A172 (cell line): ENCODE data around the gene TENM4. TPM values are rescaled to one million over a fixed set of nuclear protein-coding genes. Genes with fewer than 3 reads are reported as not detected.
"Not testable (repeated sequence)": the region's sequence is repeated elsewhere in the genome, so short reads cannot be mapped to it uniquely, and the experiment has no call there.

Experiments used
- DNase-seq: peaks from one replicate; pipeline ENCODE4 v3.0.0-alpha.2; 2015; ENCODE audit warnings: low spot score
- total RNA-seq: library from RNA; depleted of rRNA; stranded (reverse); fragments of >200 nt; shearing (Covaris generic); gene quantifications from 2 replicates; pipeline ENCODE4 v1.2.3, GENCODE V29; 2014

The TENM4 gene
- total RNA-seq, 1 experiment from 2014 or later, result 0.91 TPM

- no peak for DNase-seq
Measured at GRCh38 chr11:78902771-78903507, 537.9 kb downstream of the TENM4 start.

GRCh38 chr11:78901831-78902230 lies 539.0 kb downstream of the TENM4 start:
- no peak for DNase-seq

GRCh38 chr11:78898266-78898775 lies 542.5 kb downstream of the TENM4 start:
- DNase-seq, result no peak

- DNase-seq, result no peak
Measured at GRCh38 chr11:78893996-78894395, 546.8 kb downstream of the TENM4 start.

- DNase-seq, result no peak
Measured at GRCh38 chr11:78889698-78890097, 551.1 kb downstream of the TENM4 start.

GRCh38 chr11:78886616-78887015 lies 554.2 kb downstream of the TENM4 start:
- no peak for DNase-seq

GRCh38 chr11:78884761-78885160 lies 556.1 kb downstream of the TENM4 start:
- no peak for DNase-seq

- DNase-seq, result no peak
Measured at GRCh38 chr11:78883506-78883905, 557.3 kb downstream of the TENM4 start.

- DNase-seq, result not testable (repeated sequence)
Measured at GRCh38 chr11:78879094-78879980, 561.5 kb downstream of the TENM4 start.

GRCh38 chr11:78878631-78879030 lies 562.2 kb downstream of the TENM4 start:
- no peak for DNase-seq

- no peak for DNase-seq
Measured at GRCh38 chr11:78876676-78877075, 564.2 kb downstream of the TENM4 start.

- DNase-seq, result no peak
Measured at GRCh38 chr11:78870655-78871054, 570.2 kb downstream of the TENM4 start.

- DNase-seq, result no peak
Measured at GRCh38 chr11:78869293-78869692, 571.5 kb downstream of the TENM4 start.

GRCh38 chr11:78868563-78868962 lies 572.3 kb downstream of the TENM4 start:
- no peak for DNase-seq

- no peak for DNase-seq
Measured at GRCh38 chr11:78860720-78861422, 580.0 kb downstream of the TENM4 start.

- DNase-seq, result no peak
Measured at GRCh38 chr11:78857688-78858087, 583.1 kb downstream of the TENM4 start.

- no peak for DNase-seq
Measured at GRCh38 chr11:78856211-78856610, 584.6 kb downstream of the TENM4 start.

GRCh38 chr11:78855116-78855515 lies 585.7 kb downstream of the TENM4 start:
- DNase-seq, result no peak

GRCh38 chr11:78853521-78853920 lies 587.3 kb downstream of the TENM4 start:
- DNase-seq, result no peak

- no peak for DNase-seq
Measured at GRCh38 chr11:78851878-78852586, 588.8 kb downstream of the TENM4 start.

GRCh38 chr11:78850078-78850477 lies 590.8 kb downstream of the TENM4 start:
- DNase-seq, result no peak
